ENCODE data around the gene CYTIP. TPM values are rescaled to one million over a fixed set of nuclear protein-coding genes. Genes with fewer than 3 reads are reported as not detected.
"Not testable (repeated sequence)": the region's sequence is repeated elsewhere in the genome, so short reads cannot be mapped to it uniquely, and the experiment has no call there.

CYTIP gene
- total RNA-seq, 1 experiment from 2014 or later, result not detected

DNA sequence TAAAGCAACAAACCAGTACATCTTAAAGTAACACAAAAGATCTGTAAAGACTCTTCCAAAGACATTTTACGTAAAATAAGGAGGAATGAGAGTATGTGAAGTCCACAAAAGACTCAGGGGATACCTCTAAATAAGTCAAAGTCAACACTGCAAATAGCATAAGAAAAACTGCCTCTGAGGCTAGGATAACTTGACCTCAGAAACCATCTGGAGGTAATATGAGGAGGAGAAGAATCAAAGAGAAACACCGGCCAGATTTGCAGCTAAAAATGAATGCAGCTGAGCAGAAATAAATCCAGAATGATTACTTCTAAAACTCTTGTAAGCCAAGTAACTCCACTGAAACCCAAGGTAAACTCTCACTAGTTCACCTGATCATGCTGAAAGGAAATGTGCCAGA, 66.0 kb downstream of the CYTIP start:
- intact Hi-C loops (cut with micrococcal nuclease; ENCODE audit: unreplicated experiment), result no loop called here
- no TSS peak for BruUV-seq (replicated peaks)

DNA sequence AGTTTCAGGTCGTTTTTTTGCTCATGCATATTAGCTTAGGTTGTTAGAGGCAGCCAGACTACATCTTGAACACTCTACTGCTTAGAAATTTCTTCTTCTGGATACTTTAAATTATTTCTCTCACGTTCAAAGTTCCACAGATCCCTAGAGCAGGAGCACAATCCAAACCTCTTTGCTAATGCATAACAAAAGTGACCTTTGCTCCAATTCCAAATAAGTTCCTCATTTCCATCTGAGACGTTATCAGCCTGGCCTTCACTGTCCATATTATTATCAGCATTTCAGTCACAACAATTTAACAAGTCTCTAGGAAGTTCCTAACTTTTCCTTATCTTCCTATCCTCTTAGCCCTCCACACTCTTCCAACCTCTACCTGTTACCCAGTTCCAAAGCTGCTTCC, 67.8 kb downstream of the CYTIP start:
- Histone ChIP-seq H3K4me3 (no peak overlapping the region), H3K36me3 (ENCODE audit: low read depth) (no peaks in the 10 kb centered on the region), H4K20me1 (ENCODE audit: insufficient read depth) (no peaks in the 10 kb centered on the region), H3K9me3 (ENCODE audit: insufficient read depth, low read depth) (no peaks in the 10 kb centered on the region), H3K4me2 (no peak overlapping the region), H2AFZ (no peak overlapping the region), H3K79me2 (ENCODE audit: low read depth) (no peaks in the 10 kb centered on the region), H3K27me3 (ENCODE audit: insufficient read depth, low read depth) (no peaks in the 10 kb centered on the region), H3K9me2 (ENCODE audit: insufficient read depth) (no peaks in the 10 kb centered on the region), H3K27ac (no peak overlapping the region), H3F3A (ENCODE audit: insufficient read depth, low read depth) (no peaks in the 10 kb centered on the region), H3K4me1 (replicated peaks; ENCODE audit: insufficient read depth) (no peaks in the 10 kb centered on the region)
- CTCF ChIA-PET, result no interaction called here
- TF ChIP-seq, protein P1, sequence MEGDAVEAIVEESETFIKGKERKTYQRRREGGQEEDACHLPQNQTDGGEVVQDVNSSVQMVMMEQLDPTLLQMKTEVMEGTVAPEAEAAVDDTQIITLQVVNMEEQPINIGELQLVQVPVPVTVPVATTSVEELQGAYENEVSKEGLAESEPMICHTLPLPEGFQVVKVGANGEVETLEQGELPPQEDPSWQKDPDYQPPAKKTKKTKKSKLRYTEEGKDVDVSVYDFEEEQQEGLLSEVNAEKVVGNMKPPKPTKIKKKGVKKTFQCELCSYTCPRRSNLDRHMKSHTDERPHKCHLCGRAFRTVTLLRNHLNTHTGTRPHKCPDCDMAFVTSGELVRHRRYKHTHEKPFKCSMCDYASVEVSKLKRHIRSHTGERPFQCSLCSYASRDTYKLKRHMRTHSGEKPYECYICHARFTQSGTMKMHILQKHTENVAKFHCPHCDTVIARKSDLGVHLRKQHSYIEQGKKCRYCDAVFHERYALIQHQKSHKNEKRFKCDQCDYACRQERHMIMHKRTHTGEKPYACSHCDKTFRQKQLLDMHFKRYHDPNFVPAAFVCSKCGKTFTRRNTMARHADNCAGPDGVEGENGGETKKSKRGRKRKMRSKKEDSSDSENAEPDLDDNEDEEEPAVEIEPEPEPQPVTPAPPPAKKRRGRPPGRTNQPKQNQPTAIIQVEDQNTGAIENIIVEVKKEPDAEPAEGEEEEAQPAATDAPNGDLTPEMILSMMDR (conservative IDR thresholded peaks at IDR 0.05), result no peak
- no peak for TF ChIP-seq EZH2 (IDR thresholded peaks at IDR 0.05; ENCODE audit: low read depth)
- DNase-seq, result no peak
- POLR2A ChIA-PET (ENCODE audit: unreplicated experiment), result no interaction called here
- no TSS peak for BruUV-seq (replicated peaks)
- intact Hi-C loops (cut with micrococcal nuclease; ENCODE audit: unreplicated experiment), result no loop called here

More for the DNA sequence above, 66.0 kb downstream of the CYTIP start:
- H3K79me2 ChIP-seq (ENCODE audit: low read depth), result no peaks in the 10 kb centered on the region
- H3K9me2 ChIP-seq (ENCODE audit: insufficient read depth), result no peaks in the 10 kb centered on the region
- no peaks in the 10 kb centered on the region for H3F3A ChIP-seq (ENCODE audit: insufficient read depth, low read depth)
- no peaks in the 10 kb centered on the region for H3K9me3 ChIP-seq (ENCODE audit: insufficient read depth, low read depth)
- H2AFZ ChIP-seq, result no peak overlapping the region
- H4K20me1 ChIP-seq (ENCODE audit: insufficient read depth), result no peaks in the 10 kb centered on the region
- H3K27me3 ChIP-seq (ENCODE audit: insufficient read depth, low read depth), result no peaks in the 10 kb centered on the region
- H3K36me3 ChIP-seq (ENCODE audit: low read depth), result no peaks in the 10 kb centered on the region
- H3K4me1 ChIP-seq (replicated peaks; ENCODE audit: insufficient read depth), result no peaks in the 10 kb centered on the region
- H3K27ac ChIP-seq, result no peak overlapping the region
- H3K4me3 ChIP-seq, result no peak overlapping the region
- CTCF ChIA-PET, result no interaction called here
- POLR2A ChIA-PET (ENCODE audit: unreplicated experiment), result no interaction called here
- H3K4me2 ChIP-seq, result no peak overlapping the region
- TF ChIP-seq, protein P1 (conservative IDR thresholded peaks at IDR 0.05), result no peak
- no peak for TF ChIP-seq EZH2 (IDR thresholded peaks at IDR 0.05; ENCODE audit: low read depth)
- no peak for DNase-seq

DNA sequence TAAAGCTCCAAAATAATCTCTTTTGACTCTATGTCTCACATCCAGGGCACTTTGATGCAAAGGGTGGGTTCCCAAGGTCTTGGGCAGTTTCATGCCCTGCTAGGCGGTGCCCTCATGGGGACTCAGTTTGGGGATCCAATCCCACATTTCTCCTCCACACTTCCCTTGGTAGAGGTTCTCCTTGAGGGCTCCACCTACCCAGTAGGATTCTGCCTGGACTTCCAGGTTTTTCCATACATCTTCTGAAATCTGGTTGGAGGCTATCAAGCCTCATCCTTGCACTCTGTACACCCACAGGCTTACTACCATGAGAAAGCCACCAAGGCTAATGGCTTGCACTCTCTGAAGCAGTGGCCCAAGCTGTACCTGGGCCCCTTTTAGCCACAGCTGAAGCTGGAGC, 68.5 kb downstream of the CYTIP start:
- Histone ChIP-seq H3K27me3 (ENCODE audit: insufficient read depth, low read depth) (no peaks in the 10 kb centered on the region), H3K36me3 (ENCODE audit: low read depth) (no peaks in the 10 kb centered on the region), H3K4me1 (replicated peaks; ENCODE audit: insufficient read depth) (no peaks in the 10 kb centered on the region), H3K9me2 (ENCODE audit: insufficient read depth) (no peaks in the 10 kb centered on the region), H3K4me2 (no peak overlapping the region), H3K79me2 (ENCODE audit: low read depth) (no peaks in the 10 kb centered on the region), H3K9me3 (ENCODE audit: insufficient read depth, low read depth) (no peaks in the 10 kb centered on the region), H3F3A (ENCODE audit: insufficient read depth, low read depth) (no peaks in the 10 kb centered on the region), H2AFZ (no peak overlapping the region), H3K27ac (no peak overlapping the region), H3K4me3 (no peak overlapping the region), H4K20me1 (ENCODE audit: insufficient read depth) (no peaks in the 10 kb centered on the region)
- DNase-seq, result no peak
- CTCF ChIA-PET, result no interaction called here
- POLR2A ChIA-PET (ENCODE audit: unreplicated experiment), result no interaction called here
- intact Hi-C loops (cut with micrococcal nuclease; ENCODE audit: unreplicated experiment), result no loop called here
- TF ChIP-seq, protein P1 (conservative IDR thresholded peaks at IDR 0.05), result no peak
- no peak for TF ChIP-seq EZH2 (IDR thresholded peaks at IDR 0.05; ENCODE audit: low read depth)
- BruUV-seq (replicated peaks), result no TSS peak

DNA sequence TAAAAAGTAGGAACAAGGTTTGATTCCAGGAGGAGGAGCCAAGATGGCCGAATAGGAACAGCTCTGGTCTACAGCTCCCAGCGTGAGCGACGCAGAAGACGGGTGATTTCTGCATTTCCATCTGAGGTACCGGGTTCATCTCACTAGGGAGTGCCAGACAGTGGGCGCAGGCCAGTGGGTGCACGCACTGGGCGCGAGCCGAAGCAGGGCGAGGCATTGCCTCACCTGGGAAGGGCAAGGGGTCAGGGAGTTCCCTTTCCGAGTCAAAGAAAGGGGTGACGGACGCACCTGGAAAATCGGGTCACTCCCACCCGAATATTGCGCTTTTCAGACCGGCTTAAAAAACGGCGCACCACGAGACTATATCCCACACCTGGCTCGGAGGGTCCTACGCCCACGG, 75.4 kb downstream of the CYTIP start:
- H3K4me2 ChIP-seq; H3K9me3 ChIP-seq (ENCODE audit: insufficient read depth, low read depth); H3K36me3 ChIP-seq (ENCODE audit: low read depth); POLR2A ChIA-PET (ENCODE audit: unreplicated experiment); H3K27me3 ChIP-seq (ENCODE audit: insufficient read depth, low read depth); BruUV-seq (replicated peaks); H3K27ac ChIP-seq; H4K20me1 ChIP-seq (ENCODE audit: insufficient read depth); H3K79me2 ChIP-seq (ENCODE audit: low read depth); H3K4me1 ChIP-seq (replicated peaks; ENCODE audit: insufficient read depth); H3K9me2 ChIP-seq (ENCODE audit: insufficient read depth); CTCF ChIA-PET; intact Hi-C loops (cut with micrococcal nuclease; ENCODE audit: unreplicated experiment); H3K4me3 ChIP-seq; H3F3A ChIP-seq (ENCODE audit: insufficient read depth, low read depth); DNase-seq; H2AFZ ChIP-seq: not testable (repeated sequence)

Measured in PC-9 (cell line).